Stimulated activated effector memory CD8-positive, alpha-beta T cell treated with anti-CD3 and anti-CD28 coated beads, Interleukin-12 subunit alpha, Interleukin-12 subunit beta, amount 100 ng/mL, for 72 hours (primary cell): ENCODE results near the gene FLNB.

Experiments used
- ATAC-seq: fragments of 150-1000 bp; cut with Tn5 transposase; 2 replicates; pipeline ENCODE4 v1.10.0; 2021
- DNase-seq, 2 donors: peaks; one replicate each; pipeline ENCODE4 v3.0.0; 2021 to 2022; ENCODE audit warnings: low spot score in 2 of 2
- H3K27ac Mint-ChIP-seq: one replicate; pipeline ENCODE4 v1.8.0; 2022; ENCODE audit warnings: mild to moderate bottlenecking, mixed read lengths
- H3K36me3 Mint-ChIP-seq: one replicate; pipeline ENCODE4 v1.8.0; 2022; ENCODE audit warnings: mild to moderate bottlenecking, mixed read lengths
- H3K4me1 Mint-ChIP-seq: one replicate; pipeline ENCODE4 v1.8.0; 2022; ENCODE audit warnings: mixed read lengths
- H3K4me3 Mint-ChIP-seq: one replicate; pipeline ENCODE4 v1.8.0; 2022; ENCODE audit warnings: mild to moderate bottlenecking, mixed read lengths
- H3K9me3 Mint-ChIP-seq: one replicate; pipeline ENCODE4 v1.8.0; 2022; ENCODE audit warnings: mixed read lengths

FLNB gene

GRCh38 chr3:58105196-58105595, 97.0 kb downstream of the FLNB start:
- Mint-ChIP-seq H3K9me3 (no peaks in the 10 kb centered on the region), H3K27ac (no peak overlapping the region), H3K36me3 (peaks cover 22% of the 10 kb centered on the region), H3K4me1 (peaks cover 7% of the 10 kb centered on the region), H3K4me3 (no peak overlapping the region)
- DNase-seq (no peak), ATAC-seq (no peak)

- Mint-ChIP-seq H3K4me3 (no peak overlapping the region), H3K27ac (no peak overlapping the region), H3K9me3 (no peaks in the 10 kb centered on the region), H3K36me3 (peaks cover 18% of the 10 kb centered on the region), H3K4me1 (peaks cover 7% of the 10 kb centered on the region)
- ATAC-seq (no peak), DNase-seq (no peak)
Measured at GRCh38 chr3:58106061-58106460, 97.8 kb downstream of the FLNB start.

GRCh38 chr3:58106640-58107039, 98.4 kb downstream of the FLNB start:
- H3K4me1 Mint-ChIP-seq: peaks cover 9% of the 10 kb centered on the region
- H3K9me3 Mint-ChIP-seq: no peaks in the 10 kb centered on the region
- ATAC-seq (no peak), DNase-seq (no peak)
- no peak overlapping the region for H3K4me3 Mint-ChIP-seq
- H3K36me3 Mint-ChIP-seq: peaks cover 18% of the 10 kb centered on the region
- no peak overlapping the region for H3K27ac Mint-ChIP-seq

DNA sequence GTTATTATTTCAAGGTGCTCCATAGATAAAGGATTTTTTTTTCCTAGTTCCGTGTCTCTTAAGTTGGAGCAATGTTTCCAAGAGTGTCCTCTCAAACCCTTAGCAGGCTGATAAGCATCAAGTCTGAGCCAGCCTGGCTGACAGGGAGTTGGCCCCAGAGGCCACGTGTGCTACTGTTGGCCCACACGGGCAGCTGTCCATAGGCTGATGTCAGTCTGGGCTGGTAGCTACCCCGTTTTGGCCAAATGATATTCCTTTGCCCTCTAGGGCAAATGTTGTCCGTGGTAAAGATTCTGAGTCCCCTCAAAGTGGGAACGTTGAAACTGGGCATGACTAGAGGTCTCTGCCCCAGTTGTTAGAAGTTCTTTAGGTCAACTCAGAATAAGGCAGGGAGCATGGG, 99.4 kb downstream of the FLNB start:
- Mint-ChIP-seq H3K4me1 (peaks cover 12% of the 10 kb centered on the region), H3K4me3 (no peak overlapping the region), H3K27ac (no peak overlapping the region), H3K9me3 (no peaks in the 10 kb centered on the region), H3K36me3 (peaks cover 12% of the 10 kb centered on the region)
- no peak for ATAC-seq
- DNase-seq: no peak

- peaks cover 14% of the 10 kb centered on the region for H3K4me1 Mint-ChIP-seq
- H3K9me3 Mint-ChIP-seq: no peaks in the 10 kb centered on the region
- DNase-seq: no peak
- no peak for ATAC-seq
- H3K27ac Mint-ChIP-seq: no peak overlapping the region
- no peak overlapping the region for H3K4me3 Mint-ChIP-seq
- peaks cover 12% of the 10 kb centered on the region for H3K36me3 Mint-ChIP-seq
Measured at GRCh38 chr3:58109752-58110151, 101.5 kb downstream of the FLNB start.

DNA sequence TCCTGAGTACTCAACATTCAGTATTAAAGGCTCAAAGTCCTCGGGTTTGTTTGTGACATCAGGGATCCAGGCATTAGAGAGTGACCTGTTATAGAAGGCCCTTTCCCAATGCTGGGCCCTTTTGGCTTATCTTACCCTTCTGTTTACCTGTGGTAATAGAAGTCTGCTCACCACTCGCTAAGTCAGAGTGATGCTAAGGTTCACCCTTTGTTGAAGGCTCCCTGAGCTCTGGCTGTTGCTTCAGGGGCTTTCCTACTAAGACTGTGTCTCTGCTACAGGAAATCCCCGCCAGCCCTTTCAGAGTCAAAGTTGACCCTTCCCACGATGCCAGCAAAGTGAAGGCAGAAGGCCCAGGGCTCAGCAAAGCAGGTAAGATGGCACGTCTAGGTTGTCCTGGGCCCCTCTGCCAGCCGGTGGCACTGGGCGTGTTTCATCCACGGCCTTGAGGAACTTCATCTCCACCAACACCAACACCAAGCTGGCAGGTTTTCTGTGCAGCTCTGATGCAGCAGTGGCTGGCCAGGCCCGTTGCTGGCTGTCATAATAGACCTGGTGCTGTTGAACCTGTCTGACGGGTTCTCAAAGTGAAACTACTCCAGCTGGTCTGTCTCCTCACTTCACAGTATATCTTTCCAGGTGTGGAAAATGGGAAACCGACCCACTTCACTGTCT, 103.4 kb downstream of the FLNB start:
- Mint-ChIP-seq H3K36me3 (peaks cover 12% of the 10 kb centered on the region), H3K4me1 (peaks cover 30% of the 10 kb centered on the region), H3K4me3 (peak overlapping the region; percentile 38), H3K9me3 (no peaks in the 10 kb centered on the region), H3K27ac (peak overlapping the region; percentile 89)
- DNase-seq (no peak), ATAC-seq (peak; percentile 67)

GRCh38 chr3:58112185-58112535, 103.9 kb downstream of the FLNB start:
- Mint-ChIP-seq H3K27ac (peak overlapping the region; percentile 89), H3K4me1 (peaks cover 35% of the 10 kb centered on the region), H3K4me3 (peak overlapping the region; percentile 38), H3K9me3 (no peaks in the 10 kb centered on the region), H3K36me3 (peaks cover 12% of the 10 kb centered on the region)
- DNase-seq: no peak
- no peak for ATAC-seq

DNA sequence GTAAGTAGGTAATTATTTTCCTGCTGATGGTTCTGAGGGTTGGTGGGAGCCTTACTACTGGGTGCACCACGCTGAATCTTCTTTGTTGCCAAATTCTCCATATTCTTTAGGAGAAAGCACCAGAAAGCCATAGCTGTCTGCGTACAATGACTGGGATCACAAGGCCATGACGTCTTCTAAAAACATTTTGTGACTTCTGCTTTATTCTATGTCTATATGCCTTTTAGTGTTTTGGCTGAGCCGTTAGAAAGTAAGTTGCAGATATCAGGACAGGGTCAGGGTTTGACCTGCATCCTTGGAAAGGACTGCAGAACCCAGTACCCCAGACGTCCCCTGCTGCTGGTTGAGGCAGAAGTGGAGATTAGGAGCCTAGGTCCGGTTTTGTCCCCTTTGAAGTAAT, 107.0 kb downstream of the FLNB start:
- Mint-ChIP-seq H3K27ac (peak overlapping the region; percentile 84), H3K4me3 (no peak overlapping the region), H3K4me1 (peaks cover 43% of the 10 kb centered on the region), H3K36me3 (peaks cover 2% of the 10 kb centered on the region), H3K9me3 (no peaks in the 10 kb centered on the region)
- DNase-seq (no peak), ATAC-seq (no peak)

GRCh38 chr3:58116161-58116955, 108.1 kb downstream of the FLNB start:
- peak overlapping the region; percentile 12 for H3K4me3 Mint-ChIP-seq
- DNase-seq (peak; percentile 6 to 50), ATAC-seq (peak; percentile 85)
- peak overlapping the region; percentile 84 for H3K27ac Mint-ChIP-seq
- H3K36me3 Mint-ChIP-seq: no peaks in the 10 kb centered on the region
- peaks cover 43% of the 10 kb centered on the region for H3K4me1 Mint-ChIP-seq
- no peaks in the 10 kb centered on the region for H3K9me3 Mint-ChIP-seq

DNA sequence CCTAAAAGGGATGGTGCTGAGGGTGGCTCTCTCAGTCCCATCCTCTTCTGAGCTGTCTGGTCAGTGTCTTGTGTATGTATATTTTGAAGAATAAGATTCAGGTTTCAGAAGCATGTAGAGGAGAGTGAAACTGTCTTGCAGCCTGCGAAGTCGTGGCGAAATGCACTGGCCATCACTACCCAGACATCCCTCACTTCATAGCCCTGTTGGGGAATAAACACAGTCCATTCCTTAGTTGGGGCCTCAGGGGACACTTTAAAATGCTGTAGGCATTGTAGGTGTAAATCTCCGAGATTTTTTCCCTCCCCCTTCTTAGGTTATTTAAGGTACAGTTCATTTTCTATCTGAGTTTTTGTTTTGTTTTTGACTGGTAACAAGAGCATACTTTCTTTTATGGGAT, 108.8 kb downstream of the FLNB start:
- H3K9me3 Mint-ChIP-seq: no peaks in the 10 kb centered on the region
- ATAC-seq (no peak), DNase-seq (no peak)
- no peak overlapping the region for H3K4me3 Mint-ChIP-seq
- H3K27ac Mint-ChIP-seq: peak overlapping the region; percentile 84
- peaks cover 37% of the 10 kb centered on the region for H3K4me1 Mint-ChIP-seq
- no peaks in the 10 kb centered on the region for H3K36me3 Mint-ChIP-seq

DNA sequence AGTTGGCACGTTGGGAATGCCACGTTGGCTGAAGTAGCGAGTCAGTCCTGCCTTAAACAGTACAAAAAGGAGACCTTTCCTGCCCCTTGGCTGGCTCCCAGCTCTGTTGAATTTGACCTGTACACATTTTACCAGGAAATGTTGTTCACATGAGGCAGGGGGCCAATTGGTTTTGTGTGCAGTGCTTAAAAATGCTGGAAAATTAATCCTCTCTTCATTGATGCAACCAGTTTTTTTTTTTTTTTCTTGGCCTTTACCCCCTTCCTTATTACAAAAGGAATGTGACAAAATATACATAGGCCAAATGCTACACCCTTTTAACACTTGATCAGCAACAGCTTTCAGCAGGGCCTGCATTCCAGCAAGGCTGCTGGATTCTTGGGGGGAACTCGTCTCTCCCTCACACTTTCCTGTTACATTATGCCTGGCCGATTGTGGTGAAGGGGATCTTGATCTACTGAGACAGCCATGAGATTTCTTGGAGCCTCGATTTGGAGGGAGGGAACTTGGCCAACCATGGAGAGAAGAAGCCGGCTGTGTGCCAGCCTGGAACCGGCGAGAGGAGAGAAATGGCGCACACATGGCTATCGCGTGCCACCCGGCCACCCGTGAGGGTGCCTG, 109.4 kb downstream of the FLNB start:
- H3K36me3 Mint-ChIP-seq: peaks cover 6% of the 10 kb centered on the region
- ATAC-seq (no peak), DNase-seq (no peak)
- no peak overlapping the region for H3K27ac Mint-ChIP-seq
- H3K4me1 Mint-ChIP-seq: peaks cover 30% of the 10 kb centered on the region
- no peaks in the 10 kb centered on the region for H3K9me3 Mint-ChIP-seq
- no peak overlapping the region for H3K4me3 Mint-ChIP-seq

DNA sequence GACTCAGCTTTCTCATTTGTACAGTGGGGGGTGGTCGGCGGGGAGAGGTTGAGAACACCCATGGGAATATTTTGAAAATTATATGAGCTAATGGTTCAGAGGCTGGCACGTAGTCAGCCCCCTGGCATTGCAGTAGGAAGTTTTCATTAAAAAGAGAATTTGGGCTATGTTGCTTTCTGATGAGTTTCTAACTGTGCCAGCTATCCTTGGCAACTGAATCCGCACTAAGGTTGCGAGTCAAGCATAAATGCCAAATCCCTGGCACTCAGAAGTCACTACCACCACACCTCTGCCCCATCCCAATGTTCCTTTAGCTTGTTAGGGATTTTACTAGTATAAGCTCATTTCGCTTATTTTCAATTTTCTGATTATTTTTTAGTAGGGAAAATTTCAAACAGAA, 111.0 kb downstream of the FLNB start:
- no peaks in the 10 kb centered on the region for H3K9me3 Mint-ChIP-seq
- H3K4me3 Mint-ChIP-seq: no peak overlapping the region
- peaks cover 21% of the 10 kb centered on the region for H3K36me3 Mint-ChIP-seq
- DNase-seq (no peak), ATAC-seq (no peak)
- peaks cover 29% of the 10 kb centered on the region for H3K4me1 Mint-ChIP-seq
- no peak overlapping the region for H3K27ac Mint-ChIP-seq

DNA sequence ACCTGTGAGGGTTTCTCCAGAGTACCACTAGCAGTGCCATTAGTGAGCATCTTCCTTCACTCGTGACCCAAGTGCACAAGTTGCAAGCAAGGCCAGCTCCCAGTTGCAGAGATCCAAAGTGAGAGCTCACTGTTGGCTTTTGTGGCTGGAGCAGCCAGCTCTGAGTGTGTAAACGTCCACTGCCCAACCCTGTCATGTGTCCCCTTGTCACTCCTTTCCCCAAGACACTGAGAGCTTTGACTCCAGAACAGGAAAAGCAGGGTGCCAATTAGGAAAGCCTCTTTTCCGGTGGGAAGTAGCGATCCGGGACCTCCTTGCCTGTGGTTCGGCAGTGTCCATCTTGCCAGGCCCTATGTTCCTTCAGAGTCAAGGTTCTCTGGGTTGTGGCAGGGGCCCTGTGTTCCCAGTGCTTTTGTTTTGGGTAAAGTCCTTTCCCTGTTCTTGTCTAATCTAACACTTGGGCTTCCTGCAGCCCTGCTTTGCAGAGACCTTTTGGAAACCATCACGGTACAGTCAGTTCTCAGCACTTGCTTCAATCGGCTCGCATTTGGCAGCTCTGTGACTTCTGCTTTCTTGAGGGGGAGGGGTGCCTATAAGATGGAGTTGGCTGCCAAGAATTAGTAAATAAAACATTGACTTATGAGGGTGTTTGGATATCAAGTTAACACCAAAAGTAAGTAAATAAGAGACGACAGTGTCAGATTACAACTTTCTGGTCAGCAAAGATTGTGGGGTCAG, 112.0 kb downstream of the FLNB start:
- H3K4me3 Mint-ChIP-seq: no peak overlapping the region
- ATAC-seq (no peak), DNase-seq (no peak)
- H3K9me3 Mint-ChIP-seq: no peaks in the 10 kb centered on the region
- no peak overlapping the region for H3K27ac Mint-ChIP-seq
- H3K36me3 Mint-ChIP-seq: peaks cover 21% of the 10 kb centered on the region
- peaks cover 27% of the 10 kb centered on the region for H3K4me1 Mint-ChIP-seq

- H3K27ac Mint-ChIP-seq: no peak overlapping the region
- ATAC-seq (no peak), DNase-seq (no peak)
- no peaks in the 10 kb centered on the region for H3K9me3 Mint-ChIP-seq
- peaks cover 17% of the 10 kb centered on the region for H3K4me1 Mint-ChIP-seq
- H3K4me3 Mint-ChIP-seq: no peak overlapping the region
- H3K36me3 Mint-ChIP-seq: peaks cover 25% of the 10 kb centered on the region
Measured at GRCh38 chr3:58121183-58121582, 113.0 kb downstream of the FLNB start.

GRCh38 chr3:58122936-58123700, 114.9 kb downstream of the FLNB start:
- Mint-ChIP-seq H3K9me3 (no peaks in the 10 kb centered on the region), H3K4me3 (no peak overlapping the region), H3K27ac (no peak overlapping the region), H3K4me1 (peaks cover 1% of the 10 kb centered on the region), H3K36me3 (peaks cover 28% of the 10 kb centered on the region)
- DNase-seq: no peak
- no peak for ATAC-seq
